ENCODE results near the gene MBOAT7.
A peak's percentile ranks its signal among the peaks of the same experiment; 100 is the strongest.
"Not testable (repeated sequence)": the region's sequence is repeated elsewhere in the genome, so short reads cannot be mapped to it uniquely, and the experiment has no call there.

MBOAT7 gene

DNA sequence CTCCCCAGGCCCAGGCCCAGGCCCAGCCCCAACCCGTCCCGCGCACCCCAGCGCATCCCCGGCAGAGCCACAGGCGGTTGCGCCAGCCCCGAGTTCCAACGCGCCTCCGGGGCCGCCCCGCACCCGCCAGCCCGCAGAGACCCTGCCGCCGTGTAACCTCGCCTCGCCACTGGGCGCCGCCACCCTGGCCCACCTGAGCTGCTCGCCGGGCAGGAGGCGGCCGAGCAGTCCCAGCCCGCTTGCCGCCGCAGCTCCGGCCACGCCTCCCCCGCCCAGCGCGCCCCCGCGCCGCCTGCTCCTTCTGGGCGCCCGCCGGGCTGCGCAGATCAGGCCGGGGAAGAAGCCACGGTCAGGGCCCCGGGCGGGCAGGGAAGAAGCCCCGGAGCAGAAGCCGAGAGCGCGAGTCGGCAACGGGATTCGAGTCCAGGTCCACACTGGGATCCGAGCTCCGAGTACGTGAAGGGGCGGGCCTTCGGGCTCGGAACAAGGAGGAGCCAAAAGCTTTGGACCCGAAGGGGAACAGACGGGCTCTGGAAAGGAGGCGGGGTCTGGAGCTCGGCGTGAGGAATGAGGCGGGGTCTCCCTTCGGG, at the start of gene MBOAT7:
MBOAT7 (minus strand) TSS at position 436 of the 590 bp plus-strand sequence. CDS start 1,072 bp downstream, outside the sequence.
- DNase-seq (ENCODE audit: low read depth in 3 of 3) = no peak

DNA sequence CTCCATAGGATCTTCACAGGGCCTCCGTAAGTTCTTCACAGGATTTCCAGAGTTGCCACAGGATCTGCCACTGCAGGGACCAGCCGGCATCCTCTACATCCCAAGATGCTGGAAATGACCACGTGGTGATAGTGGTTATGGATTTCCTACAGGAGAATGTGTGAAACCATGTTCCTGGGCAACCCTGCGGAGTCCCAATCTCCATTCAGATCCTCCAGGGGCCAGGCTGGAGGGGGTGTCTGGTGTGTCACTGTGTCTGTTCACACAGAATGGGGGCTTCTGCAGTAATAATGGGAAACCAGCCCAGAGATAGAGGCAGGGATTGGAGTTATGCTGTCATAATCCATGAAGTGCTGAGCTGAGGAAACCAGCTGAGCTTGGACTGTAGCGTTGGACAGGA, 44.6 kb upstream of the MBOAT7 start:
- DNase-seq (ENCODE audit: low read depth in 3 of 3) = no peak

GRCh38 chr19:54231077-54231931, 41.9 kb upstream of the MBOAT7 start:
- peak; percentile 66 to 93 (median 82) for DNase-seq (ENCODE audit: low read depth in 3 of 3)

DNA sequence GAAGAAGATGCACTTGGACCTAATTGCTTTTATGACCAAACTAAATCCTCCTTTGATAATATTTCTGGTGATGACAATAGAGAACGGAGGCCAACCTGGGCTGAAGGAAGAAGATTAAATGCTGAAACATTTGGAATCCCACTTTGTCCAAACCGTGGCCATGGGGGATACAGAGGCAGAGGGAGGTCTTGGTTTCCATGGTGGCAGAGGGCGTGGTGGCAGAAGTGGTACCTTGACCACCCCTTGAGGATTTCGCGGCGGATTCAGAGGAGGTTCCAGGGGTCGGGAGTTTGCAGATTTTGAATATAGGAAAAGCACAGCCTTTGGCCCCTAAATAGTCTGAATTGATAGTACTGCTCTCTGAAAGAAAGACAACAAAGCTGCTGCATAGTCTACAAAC, 40.7 kb upstream of the MBOAT7 start:
- DNase-seq (ENCODE audit: low read depth in 3 of 3) = no peak

DNA sequence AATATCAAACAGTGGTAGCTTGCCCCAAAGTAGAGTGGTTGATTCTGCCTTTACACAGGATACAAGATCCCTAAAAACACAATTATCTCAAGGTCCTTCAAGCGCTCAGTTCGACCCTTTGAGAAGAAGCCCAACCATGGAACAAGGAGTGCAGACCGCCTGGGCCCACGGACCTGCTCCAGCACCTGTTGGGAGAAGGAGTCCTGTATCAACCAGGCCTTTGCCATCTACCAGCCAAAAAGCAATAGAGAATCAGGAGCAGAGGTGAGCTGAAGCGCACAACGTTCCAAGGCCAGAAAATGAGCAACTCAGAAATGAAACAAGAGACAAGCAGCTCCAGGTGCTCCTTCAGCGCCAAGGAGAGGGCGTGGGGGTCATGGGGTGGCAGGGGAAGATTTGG, 39.8 kb upstream of the MBOAT7 start:
- no peak for DNase-seq (ENCODE audit: low read depth in 3 of 3)

- not testable (repeated sequence) for DNase-seq (ENCODE audit: low read depth in 3 of 3)
Measured at GRCh38 chr19:54224619-54225018, 35.2 kb upstream of the MBOAT7 start.

DNA sequence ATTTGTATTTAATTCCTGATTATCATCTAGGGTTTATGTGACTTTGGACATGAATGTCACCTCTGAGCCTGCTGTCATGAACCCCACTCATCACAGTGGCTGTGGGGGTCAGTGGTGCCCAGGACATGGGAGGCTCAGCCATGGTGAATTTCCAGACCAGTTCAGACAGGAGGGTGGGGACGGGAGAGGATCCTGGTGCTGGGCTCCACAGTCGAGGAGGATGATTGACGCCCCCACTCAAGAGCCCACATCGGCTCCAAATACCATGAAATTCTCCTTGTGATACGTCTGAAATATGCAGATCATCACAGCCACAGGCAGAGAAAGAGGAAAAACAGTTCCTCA, 34.5 kb upstream of the MBOAT7 start:
- not testable (repeated sequence) for DNase-seq (ENCODE audit: low read depth in 3 of 3)

GRCh38 chr19:54223277-54223936, 34.0 kb upstream of the MBOAT7 start:
- not testable (repeated sequence) for DNase-seq (ENCODE audit: low read depth in 3 of 3)

- DNase-seq (ENCODE audit: low read depth in 3 of 3) = not testable (repeated sequence)
Measured at GRCh38 chr19:54222474-54223276, 33.3 kb upstream of the MBOAT7 start, which contains the start of gene LILRB3. TSS of gene LILRB3 (minus strand) at chr19:54223007. CDS start at chr19:54222976, 31 bp downstream.

- DNase-seq (ENCODE audit: low read depth in 3 of 3) = not testable (repeated sequence)
Measured at GRCh38 chr19:54221947-54222346, 32.6 kb upstream of the MBOAT7 start.

DNA sequence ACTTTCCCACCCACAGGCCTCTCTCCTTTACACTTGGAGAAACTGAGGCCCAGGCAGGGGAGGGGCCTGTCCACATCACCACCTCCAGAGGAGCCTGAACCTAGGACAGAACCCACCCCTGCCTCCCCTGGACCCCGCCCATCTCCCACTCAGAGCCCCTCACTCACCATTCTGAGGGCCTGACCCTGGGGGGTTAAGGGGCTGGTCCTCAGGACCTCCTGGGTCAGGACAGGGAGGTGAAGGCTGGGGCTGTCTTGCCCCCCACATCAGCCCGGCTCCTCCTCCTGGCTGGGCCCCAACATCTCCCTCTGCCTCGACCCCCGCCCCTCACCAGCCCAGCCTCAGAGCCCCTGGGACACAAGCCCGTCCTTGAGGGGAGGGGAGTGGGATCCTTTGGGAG, 30.3 kb upstream of the MBOAT7 start:
- not testable (repeated sequence) for DNase-seq (ENCODE audit: low read depth in 3 of 3)

GRCh38 chr19:54218960-54219661, 29.7 kb upstream of the MBOAT7 start:
- DNase-seq (ENCODE audit: low read depth in 3 of 3) = no peak

DNA sequence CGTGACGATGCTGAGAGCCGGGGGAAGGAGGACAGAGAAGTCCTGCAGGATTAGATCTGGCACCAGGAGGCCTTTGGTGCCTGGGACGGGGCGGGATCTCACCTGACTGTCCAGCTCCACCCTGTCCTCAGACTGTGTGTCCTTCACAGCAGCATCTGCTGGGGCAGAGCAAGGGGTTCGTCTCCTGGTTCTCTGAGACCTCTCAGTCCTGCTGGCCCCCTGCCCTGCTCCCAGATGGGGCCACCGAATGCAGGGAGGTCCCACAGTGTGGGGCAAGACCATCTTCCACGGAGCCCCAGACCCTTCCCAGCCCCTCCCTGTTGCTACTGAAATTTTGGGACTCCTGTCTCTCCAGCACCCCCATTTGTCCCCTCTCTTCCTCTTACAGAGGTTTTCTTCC, 28.9 kb upstream of the MBOAT7 start:
- DNase-seq (ENCODE audit: low read depth in 3 of 3) = no peak

DNA sequence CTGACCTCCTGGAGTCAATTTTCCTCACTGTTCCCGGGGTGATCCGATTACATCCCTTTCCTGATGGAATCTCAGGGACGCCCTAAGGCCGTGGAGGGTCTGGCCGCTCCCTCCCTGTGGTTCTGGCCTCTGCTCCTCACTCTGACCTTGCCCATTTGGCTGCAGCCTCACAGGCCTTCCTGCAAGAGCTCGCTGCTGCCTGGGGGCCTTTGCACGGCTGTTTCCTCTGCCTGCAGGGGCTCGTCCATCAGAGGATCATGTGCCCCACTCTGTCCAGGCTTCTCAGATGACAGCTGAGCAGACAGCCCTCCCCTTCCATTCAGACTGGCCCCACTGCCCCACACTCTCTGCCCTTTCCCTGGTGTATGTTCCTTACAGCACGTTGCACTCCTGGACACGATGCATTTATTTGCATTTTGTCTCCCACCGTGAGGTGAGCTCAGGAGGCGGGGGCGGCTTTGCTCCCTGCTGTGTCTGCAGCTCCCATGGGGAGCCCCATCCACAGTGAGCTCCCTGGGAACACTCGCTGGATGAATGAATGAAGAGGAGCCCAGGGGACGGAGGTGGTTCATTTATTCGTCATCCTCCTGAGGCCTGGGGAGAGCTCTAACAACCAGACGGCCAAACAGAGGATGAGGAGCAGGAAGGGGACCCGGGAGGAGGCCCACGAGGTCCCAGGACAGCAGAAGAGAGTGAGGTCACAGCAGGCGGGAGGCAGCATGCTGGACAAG, 28.3 kb upstream of the MBOAT7 start:
- DNase-seq (ENCODE audit: low read depth in 3 of 3) = not testable (repeated sequence)

GRCh38 chr19:54216869-54217268, 27.5 kb upstream of the MBOAT7 start:
- no peak for DNase-seq (ENCODE audit: low read depth in 3 of 3)

DNA sequence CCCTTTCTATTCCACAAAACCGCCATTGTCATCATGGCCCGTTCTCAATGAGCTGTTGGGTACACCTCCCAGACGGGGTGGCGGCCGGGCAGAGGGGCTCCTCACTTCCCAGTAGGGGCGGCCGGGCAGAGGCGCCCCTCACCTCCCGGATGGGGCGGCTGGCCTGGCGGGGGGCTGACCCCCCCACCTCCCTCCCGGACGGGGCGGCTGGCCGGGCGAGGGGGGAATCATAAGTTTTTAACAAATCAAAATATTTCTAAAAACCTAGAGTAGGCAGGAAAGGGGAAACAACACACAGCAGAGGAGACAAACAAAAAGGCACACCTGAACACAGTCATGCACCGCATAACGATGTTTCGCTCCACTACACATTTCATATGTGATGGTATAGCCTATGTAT, 25.4 kb upstream of the MBOAT7 start:
- DNase-seq (ENCODE audit: low read depth in 3 of 3) = not testable (repeated sequence)

- DNase-seq (ENCODE audit: low read depth in 3 of 3) = not testable (repeated sequence)
Measured at GRCh38 chr19:54214217-54214616, 24.8 kb upstream of the MBOAT7 start.

DNA sequence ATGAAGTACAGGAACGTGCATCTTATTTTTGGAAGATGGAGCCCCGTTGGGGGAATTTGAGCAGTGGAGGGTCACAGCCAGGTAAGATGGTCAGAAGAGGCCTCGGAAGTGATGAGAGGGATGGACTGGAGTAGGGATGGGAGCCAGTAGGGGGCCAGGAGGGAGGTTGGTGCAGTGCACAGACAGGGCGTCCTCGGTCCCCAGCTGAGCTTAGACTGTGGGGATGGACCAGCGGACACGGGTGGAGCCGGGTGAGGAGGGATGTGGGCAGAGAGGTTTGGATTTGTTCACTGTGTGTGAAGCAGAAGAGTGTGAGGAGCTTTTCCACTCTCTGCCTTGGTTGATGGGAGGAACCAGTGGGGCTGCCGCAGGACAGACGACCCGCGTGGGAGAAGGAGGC, 21.9 kb upstream of the MBOAT7 start:
- DNase-seq (ENCODE audit: low read depth in 3 of 3) = no peak

DNA sequence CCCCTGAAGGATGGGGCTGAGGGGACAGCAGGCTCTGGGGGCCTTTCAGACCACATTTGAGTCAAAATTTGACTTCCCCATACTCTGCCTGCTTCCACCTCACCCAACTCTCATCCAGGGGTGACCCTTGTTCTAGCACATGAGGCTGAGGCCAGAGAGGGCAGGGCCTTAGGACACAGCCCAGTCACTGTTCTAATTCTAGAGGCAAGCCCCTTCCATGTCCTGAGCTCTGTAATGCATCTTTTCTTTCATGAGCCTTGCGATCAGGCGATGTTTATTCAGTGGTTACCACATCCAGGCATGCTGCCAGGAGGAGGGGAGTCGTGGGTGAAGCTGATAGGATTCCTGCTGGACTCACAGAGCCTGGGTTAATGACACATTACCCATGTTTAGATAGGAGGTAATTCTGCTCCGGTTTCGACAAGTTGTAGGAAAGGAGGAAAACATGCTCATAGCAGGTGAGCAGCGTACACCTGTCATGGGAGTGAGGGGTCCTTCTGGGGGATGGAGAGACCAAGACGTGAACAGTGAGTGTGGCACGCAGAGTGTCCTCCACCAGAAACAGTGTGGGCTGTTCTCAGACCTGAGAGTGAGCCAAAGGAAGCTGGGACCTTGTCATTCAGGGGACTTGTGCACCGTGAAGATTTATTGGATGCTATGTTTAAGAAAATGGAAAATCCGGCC, 20.6 kb upstream of the MBOAT7 start:
- no peak for DNase-seq (ENCODE audit: low read depth in 3 of 3)

Data from stimulated activated CD4-positive, alpha-beta T cell treated with anti-CD3 and anti-CD28 coated beads, TNF-alpha, amount 100 ng/mL, for 48 hours (primary cell).